Measurements from ENCODE around the gene TRAPPC12.
"Not testable (repeated sequence)": the region's sequence is repeated elsewhere in the genome, so short reads cannot be mapped to it uniquely, and the experiment has no call there.

The TRAPPC12 gene

DNA sequence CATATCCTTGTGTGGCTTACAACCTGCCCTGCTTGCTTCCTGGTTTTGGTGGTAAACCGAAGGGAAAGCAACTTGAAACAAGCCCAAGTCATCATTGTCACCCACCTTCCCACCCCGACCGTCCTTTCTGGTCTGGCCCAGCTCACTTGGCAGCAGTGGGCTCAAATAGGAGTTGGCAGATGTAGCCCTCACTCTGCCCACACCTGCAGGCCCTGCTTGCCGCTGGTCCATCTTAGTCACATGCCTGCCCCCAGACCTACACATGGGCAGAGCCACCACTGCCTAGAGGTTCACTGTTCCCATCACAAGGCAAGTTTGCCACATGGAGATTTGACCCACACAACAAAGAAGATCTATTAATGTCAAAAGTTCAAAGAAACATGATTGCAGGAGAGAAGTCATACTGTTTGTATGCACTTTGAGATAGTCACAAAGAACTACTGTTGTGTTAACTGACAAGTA lies 11.2 kb upstream of the TRAPPC12 start:
- H3K27me3 ChIP-seq (replicated peaks in 2 of 5; ENCODE audit: control insufficient read depth in 4 of 5, insufficient read depth in 5 of 5, low read length in 4 of 5): no peaks in the 10 kb centered on the region
- 96% methylated on average over 3 of the region's 4 CpGs for WGBS (ENCODE audit: insufficient coverage)
- peaks cover 0 to 8% (median 5%) of the 10 kb centered on the region in 5 experiments for H3K9me3 ChIP-seq (ENCODE audit: control extremely low read depth in 1 of 5, control insufficient read depth in 4 of 5, insufficient read depth in 2 of 5, low read depth in 1 of 5, low read length in 4 of 5)
- no peak for DNase-seq
- peaks cover 0 to 4% (median 1%) of the 10 kb centered on the region in 4 experiments for H3K4me1 ChIP-seq (ENCODE audit: control extremely low read depth in 1 of 4, control insufficient read depth in 4 of 4, insufficient read depth in 4 of 4, low read length in 3 of 4)
- ChIA-PET CTCF (no interaction called here), POLR2A (no interaction called here)
- H3K4me3 ChIP-seq (ENCODE audit: control insufficient read depth in 1 of 7, extremely low read depth in 1 of 7, insufficient read depth in 4 of 7, low read depth in 2 of 7, low read length in 6 of 7): no peak overlapping the region
- H3K27ac ChIP-seq (ENCODE audit: insufficient read depth in 1 of 2, low read depth in 1 of 2, low read length in 2 of 2, poor library complexity in 1 of 2, severe bottlenecking in 2 of 2): no peak overlapping the region
- peaks cover 0 to 3% (median 1%) of the 10 kb centered on the region in 4 experiments for H3K36me3 ChIP-seq (ENCODE audit: control insufficient read depth in 4 of 4, insufficient read depth in 4 of 4, low read length in 3 of 4)

DNA sequence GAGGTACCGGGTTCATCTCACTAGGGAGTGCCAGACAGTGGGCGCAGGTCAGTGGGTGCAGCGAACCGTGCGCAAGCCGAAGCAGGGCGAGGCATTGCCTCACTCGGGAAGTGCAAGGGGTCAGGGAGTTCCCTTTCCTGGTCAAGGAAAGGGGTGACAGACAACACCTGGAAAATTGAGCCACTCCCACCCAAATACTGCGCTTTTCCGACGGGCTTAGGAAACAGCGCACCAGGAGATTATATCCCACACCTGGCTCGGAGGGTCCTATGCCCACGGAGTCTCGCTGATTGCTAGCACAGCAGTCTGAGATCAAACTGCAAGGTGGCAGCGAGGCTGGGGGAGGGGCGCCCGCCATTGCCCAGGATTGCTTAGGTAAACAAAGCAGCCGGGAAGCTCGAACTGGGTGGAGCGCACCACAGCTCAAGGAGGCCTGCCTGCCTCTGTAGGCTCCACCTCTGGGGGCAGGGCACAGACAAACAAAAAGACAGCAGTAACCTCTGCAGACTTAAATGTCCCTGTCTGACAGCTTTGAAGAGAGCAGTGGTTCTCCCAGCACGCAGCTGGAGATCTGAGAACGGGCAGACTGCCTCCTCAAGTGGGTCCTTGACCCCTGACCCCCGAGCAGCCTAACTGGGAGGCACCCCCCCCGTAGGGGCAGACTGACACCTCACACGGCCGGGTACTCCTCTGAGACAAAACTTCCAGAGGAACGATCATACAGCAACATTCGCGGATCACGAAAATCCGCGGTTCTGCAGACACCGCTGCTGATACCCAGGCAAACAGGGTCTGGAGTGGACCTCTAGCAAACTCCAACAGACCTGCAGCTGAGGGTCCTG lies 9.9 kb upstream of the TRAPPC12 start:
- CTCF ChIA-PET: interaction anchor here (0.6 kb wide), 1 partner anchor 725 kb away, joined by 3 read pairs; no protein-coding TSS in a partner anchor
- H3K4me1 ChIP-seq (ENCODE audit: control extremely low read depth in 1 of 4, control insufficient read depth in 4 of 4, insufficient read depth in 4 of 4, low read length in 3 of 4); H3K9me3 ChIP-seq (ENCODE audit: control extremely low read depth in 1 of 5, control insufficient read depth in 4 of 5, insufficient read depth in 2 of 5, low read depth in 1 of 5, low read length in 4 of 5); H3K27ac ChIP-seq (ENCODE audit: insufficient read depth in 1 of 2, low read depth in 1 of 2, low read length in 2 of 2, poor library complexity in 1 of 2, severe bottlenecking in 2 of 2); H3K27me3 ChIP-seq (replicated peaks in 2 of 5; ENCODE audit: control insufficient read depth in 4 of 5, insufficient read depth in 5 of 5, low read length in 4 of 5); DNase-seq; H3K4me3 ChIP-seq (ENCODE audit: control insufficient read depth in 1 of 7, extremely low read depth in 1 of 7, insufficient read depth in 4 of 7, low read depth in 2 of 7, low read length in 6 of 7); POLR2A ChIA-PET; H3K36me3 ChIP-seq (ENCODE audit: control insufficient read depth in 4 of 4, insufficient read depth in 4 of 4, low read length in 3 of 4): not testable (repeated sequence)
- WGBS (ENCODE audit: insufficient coverage): 98% methylated on average over 8 of the region's 34 CpGs

DNA sequence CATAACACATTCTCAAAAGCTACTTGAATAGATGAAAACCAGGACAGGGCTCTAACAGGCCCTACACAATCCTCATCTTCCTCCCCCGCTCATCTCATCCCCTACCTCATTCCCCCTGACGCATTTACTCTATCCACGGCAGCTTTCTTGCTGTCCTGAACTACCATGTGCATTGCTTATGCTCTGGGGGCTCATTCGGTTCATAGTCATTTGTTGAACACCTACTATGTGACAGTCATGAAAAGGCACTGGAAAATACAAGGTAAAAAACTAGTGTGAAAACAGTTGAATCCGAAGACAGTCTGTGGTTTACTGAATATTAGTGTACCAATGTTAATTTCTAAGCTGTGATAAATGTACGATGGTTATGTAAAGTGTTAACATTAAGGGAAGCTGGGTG lies 2.7 kb upstream of the TRAPPC12 start:
- H3K9me3 ChIP-seq (ENCODE audit: control extremely low read depth in 1 of 5, control insufficient read depth in 4 of 5, insufficient read depth in 2 of 5, low read depth in 1 of 5, low read length in 4 of 5): no peaks in the 10 kb centered on the region
- CTCF ChIA-PET: interaction anchor here (1.1 kb wide), 1 partner anchor 275 kb away, joined by 3 read pairs; no protein-coding TSS in a partner anchor
- POLR2A ChIA-PET: no interaction called here
- H3K27ac ChIP-seq (ENCODE audit: insufficient read depth in 1 of 2, low read depth in 1 of 2, low read length in 2 of 2, poor library complexity in 1 of 2, severe bottlenecking in 2 of 2): peak overlapping the region in 1 of 2 experiments; percentile 88
- no peak for DNase-seq
- H3K36me3 ChIP-seq (ENCODE audit: control insufficient read depth in 4 of 4, insufficient read depth in 4 of 4, low read length in 3 of 4): peaks cover 0 to 8% (median 4%) of the 10 kb centered on the region in 4 experiments
- no peaks in the 10 kb centered on the region for H3K27me3 ChIP-seq (replicated peaks in 2 of 5; ENCODE audit: control insufficient read depth in 4 of 5, insufficient read depth in 5 of 5, low read length in 4 of 5)
- peaks cover 15 to 37% (median 31%) of the 10 kb centered on the region in 4 experiments for H3K4me1 ChIP-seq (ENCODE audit: control extremely low read depth in 1 of 4, control insufficient read depth in 4 of 4, insufficient read depth in 4 of 4, low read length in 3 of 4)
- peak overlapping the region in 6 of 7 experiments; percentile 1 to 96 (median 81) for H3K4me3 ChIP-seq (ENCODE audit: control insufficient read depth in 1 of 7, extremely low read depth in 1 of 7, insufficient read depth in 4 of 7, low read depth in 2 of 7, low read length in 6 of 7)
- WGBS (ENCODE audit: insufficient coverage): 94% methylated on average over 2 of the region's 6 CpGs

DNA sequence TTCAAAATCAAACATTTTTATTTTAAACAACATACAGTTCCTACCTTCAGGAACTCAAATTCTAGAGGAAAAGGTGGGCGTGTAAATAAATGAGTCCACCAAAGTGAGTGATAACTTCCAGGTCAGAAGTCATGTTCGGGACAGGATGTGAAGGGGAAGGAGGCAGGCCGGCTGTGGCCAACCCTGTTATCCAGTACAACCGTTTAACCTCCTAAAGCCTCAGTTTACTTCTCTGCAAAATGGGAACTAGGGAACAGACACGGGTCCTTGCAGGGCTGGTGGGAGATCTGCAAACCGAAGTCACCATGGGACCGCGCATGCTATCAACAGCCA lies 2.2 kb upstream of the TRAPPC12 start:
- H3K27ac ChIP-seq (ENCODE audit: insufficient read depth in 1 of 2, low read depth in 1 of 2, low read length in 2 of 2, poor library complexity in 1 of 2, severe bottlenecking in 2 of 2): peak overlapping the region; percentile 75 to 88
- H3K4me1 ChIP-seq (ENCODE audit: control extremely low read depth in 1 of 4, control insufficient read depth in 4 of 4, insufficient read depth in 4 of 4, low read length in 3 of 4): peaks cover 15 to 37% (median 31%) of the 10 kb centered on the region in 4 experiments
- POLR2A ChIA-PET: no interaction called here
- DNase-seq: peak in 2 of 3 donors; percentile 44 to 63
- CTCF ChIA-PET: interaction anchor here (1.1 kb wide), 1 partner anchor 275 kb away, joined by 3 read pairs; no protein-coding TSS in a partner anchor
- WGBS (ENCODE audit: insufficient coverage): 0% methylated on average over 7 of the region's 8 CpGs
- H3K4me3 ChIP-seq (ENCODE audit: control insufficient read depth in 1 of 7, extremely low read depth in 1 of 7, insufficient read depth in 4 of 7, low read depth in 2 of 7, low read length in 6 of 7): peak overlapping the region; percentile 79 to 96 (median 85)
- peaks cover 0 to 8% (median 4%) of the 10 kb centered on the region in 4 experiments for H3K36me3 ChIP-seq (ENCODE audit: control insufficient read depth in 4 of 4, insufficient read depth in 4 of 4, low read length in 3 of 4)
- no peaks in the 10 kb centered on the region for H3K27me3 ChIP-seq (replicated peaks in 2 of 5; ENCODE audit: control insufficient read depth in 4 of 5, insufficient read depth in 5 of 5, low read length in 4 of 5)
- no peaks in the 10 kb centered on the region for H3K9me3 ChIP-seq (ENCODE audit: control extremely low read depth in 1 of 5, control insufficient read depth in 4 of 5, insufficient read depth in 2 of 5, low read depth in 1 of 5, low read length in 4 of 5)

DNA sequence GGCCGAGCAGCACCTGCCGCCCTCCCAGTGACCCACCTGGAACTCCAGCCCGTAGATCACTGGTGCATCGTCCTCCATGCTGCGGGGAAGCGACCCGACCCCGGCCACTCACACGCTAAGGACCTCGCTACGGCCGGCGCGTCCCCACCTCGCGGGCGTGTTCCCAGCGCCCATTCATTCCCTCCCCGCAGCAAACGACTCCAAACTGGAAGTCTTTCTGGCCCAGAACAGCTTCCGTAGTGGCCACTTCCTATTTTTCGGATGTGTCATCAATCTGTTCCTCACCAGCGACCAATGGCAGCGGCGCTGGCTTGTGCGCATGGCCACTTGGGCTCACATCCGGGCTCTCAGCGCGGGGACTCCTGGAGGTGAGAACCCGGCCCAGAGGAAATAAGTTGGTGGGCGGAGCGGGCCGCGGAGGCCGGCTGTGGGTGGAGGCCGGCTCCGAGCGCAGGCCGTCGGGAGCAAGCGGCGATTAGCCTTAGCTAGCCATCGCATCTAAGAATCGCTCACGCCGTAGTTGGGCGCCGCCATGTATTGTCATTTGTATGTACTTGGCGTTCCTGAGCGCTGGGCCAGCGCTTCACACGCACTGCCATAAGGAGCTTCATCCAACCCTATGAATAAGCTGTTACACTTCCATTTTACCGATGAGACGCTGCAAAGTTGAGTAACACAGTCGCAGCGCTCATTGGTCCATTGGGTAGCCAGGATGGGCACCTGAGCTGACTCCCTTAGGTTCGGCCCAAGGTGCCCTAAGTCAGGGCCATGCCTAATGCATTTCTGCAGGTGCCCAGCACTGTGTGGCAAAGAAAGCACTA lies 1.7 kb upstream of the TRAPPC12 start, which contains the start of gene EIPR1:
TSS of gene EIPR1 (minus strand) at position 207 of the 821 bp plus-strand sequence. CDS start at position 78, 129 bp downstream.
- Histone ChIP-seq H3K4me1 (ENCODE audit: control extremely low read depth in 1 of 4, control insufficient read depth in 4 of 4, insufficient read depth in 4 of 4, low read length in 3 of 4) (peaks cover 15 to 37% (median 31%) of the 10 kb centered on the region in 4 experiments), H3K4me3 (ENCODE audit: control insufficient read depth in 1 of 7, extremely low read depth in 1 of 7, insufficient read depth in 4 of 7, low read depth in 2 of 7, low read length in 6 of 7) (peak within 1 kb of the TSS; percentile 79 to 96 (median 85)), H3K27ac (ENCODE audit: insufficient read depth in 1 of 2, low read depth in 1 of 2, low read length in 2 of 2, poor library complexity in 1 of 2, severe bottlenecking in 2 of 2) (peak within 1 kb of the TSS; percentile 75 to 88), H3K27me3 (replicated peaks in 2 of 5; ENCODE audit: control insufficient read depth in 4 of 5, insufficient read depth in 5 of 5, low read length in 4 of 5) (no peaks in the 10 kb centered on the region), H3K36me3 (ENCODE audit: control insufficient read depth in 4 of 4, insufficient read depth in 4 of 4, low read length in 3 of 4) (peaks cover 0 to 10% (median 6%) of the 10 kb centered on the region in 4 experiments), H3K9me3 (ENCODE audit: control extremely low read depth in 1 of 5, control insufficient read depth in 4 of 5, insufficient read depth in 2 of 5, low read depth in 1 of 5, low read length in 4 of 5) (no peaks in the 10 kb centered on the region)
- CTCF ChIA-PET: interaction anchor here (1.1 kb wide), 1 partner anchor 274 kb away, joined by 3 read pairs; no protein-coding TSS in a partner anchor
- 2% methylated on average over 53 of the region's 57 CpGs for WGBS (ENCODE audit: insufficient coverage)
- POLR2A ChIA-PET: no interaction called here
- DNase-seq: peak; percentile 98 to 99 (median 99)

DNA sequence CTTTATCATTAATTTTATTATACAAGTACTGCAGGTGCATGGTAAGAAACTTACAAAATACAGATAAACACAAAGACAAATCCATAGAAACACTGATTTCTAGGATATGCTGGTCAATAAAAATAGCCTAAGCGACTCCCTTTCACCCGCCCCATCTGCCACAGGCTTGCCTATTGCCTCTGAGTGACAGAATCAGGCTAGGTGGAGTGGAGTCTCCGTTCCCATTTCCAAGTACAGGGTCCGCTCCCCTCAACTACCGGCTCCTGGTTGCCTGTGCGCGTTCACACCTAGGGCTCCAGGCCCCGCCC lies 201 bp upstream of the TRAPPC12 start:
- Histone ChIP-seq H3K27me3 (replicated peaks in 2 of 5; ENCODE audit: control insufficient read depth in 4 of 5, insufficient read depth in 5 of 5, low read length in 4 of 5) (no peaks in the 10 kb centered on the region), H3K4me1 (ENCODE audit: control extremely low read depth in 1 of 4, control insufficient read depth in 4 of 4, insufficient read depth in 4 of 4, low read length in 3 of 4) (peaks cover 15 to 37% (median 31%) of the 10 kb centered on the region in 4 experiments), H3K4me3 (ENCODE audit: control insufficient read depth in 1 of 7, extremely low read depth in 1 of 7, insufficient read depth in 4 of 7, low read depth in 2 of 7, low read length in 6 of 7) (peak overlapping the region; percentile 62 to 91 (median 83)), H3K9me3 (ENCODE audit: control extremely low read depth in 1 of 5, control insufficient read depth in 4 of 5, insufficient read depth in 2 of 5, low read depth in 1 of 5, low read length in 4 of 5) (no peaks in the 10 kb centered on the region), H3K36me3 (ENCODE audit: control insufficient read depth in 4 of 4, insufficient read depth in 4 of 4, low read length in 3 of 4) (peaks cover 0 to 10% (median 6%) of the 10 kb centered on the region in 4 experiments), H3K27ac (ENCODE audit: insufficient read depth in 1 of 2, low read depth in 1 of 2, low read length in 2 of 2, poor library complexity in 1 of 2, severe bottlenecking in 2 of 2) (peak overlapping the region; percentile 79 to 93)
- ChIA-PET POLR2A (interaction anchor here (1.0 to 1.4 kb wide), 3 partner anchors 18 to 179 kb away, joined by 3 to 5 read pairs (median 3); partner anchors contain the start of gene RNASEH1), CTCF (interaction anchor here (1.6 kb wide), 1 partner anchor 10 kb away, joined by 3 read pairs; no protein-coding TSS in a partner anchor)
- 10% methylated on average over 8 of the region's 8 CpGs for WGBS (ENCODE audit: insufficient coverage)
- DNase-seq: no peak
